GM13977 (cell line): ENCODE measurements around the gene CDC5L.

Experiments
- DNase-seq: peaks from one replicate; pipeline ENCODE4 v3.0.0; 2012; ENCODE audit warnings: low spot score
- CTCF ChIP-seq: IDR thresholded peaks from 2 replicates; pipeline ENCODE4 v1.5.1; 2012; ENCODE audit warnings: mild to moderate bottlenecking, control low read depth; ENCODE audit not compliant: insufficient read depth; ENCODE audit errors: extremely low read depth, missing control alignments
- in situ Hi-C: fragments of 300-500 bp; cut with MboI; formaldehyde crosslinking; loops from one replicate; pipeline ENCODE4 v1.12.0; 2022; ENCODE audit warnings: low sequenced_read_pairs, low pct_unique_long_range_greater_than_20kb, mixed read lengths, inconsistent platforms; ENCODE audit not compliant: unreplicated experiment

Gene CDC5L

GRCh38 chr6:44386929-44387345, 569 bp upstream of the CDC5L start:
- TF ChIP-seq CTCF, result no peak
- in situ Hi-C loops, result no loop called here
- DNase-seq, result peak; percentile 33

DNA sequence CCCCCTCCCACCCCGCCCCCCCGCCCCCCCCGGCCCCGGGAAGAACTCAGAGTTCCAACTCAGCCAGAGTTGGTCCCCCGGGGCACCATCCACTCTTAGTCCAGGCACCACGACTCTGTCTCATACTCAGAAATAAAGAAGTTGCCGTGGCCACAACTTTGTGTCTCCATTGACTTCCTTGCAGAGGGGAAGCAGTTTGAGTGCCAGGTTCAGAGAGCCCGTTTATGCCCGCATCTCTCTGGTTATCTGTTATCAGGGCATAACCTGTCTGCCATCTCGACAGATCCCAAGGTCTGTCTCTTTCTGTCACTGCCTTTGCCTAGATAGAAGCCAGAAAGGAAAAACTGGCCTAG, 605 bp downstream of the CDC5L start:
- no peak for DNase-seq
- in situ Hi-C loops, result no loop called here
- no peak for TF ChIP-seq CTCF

DNA sequence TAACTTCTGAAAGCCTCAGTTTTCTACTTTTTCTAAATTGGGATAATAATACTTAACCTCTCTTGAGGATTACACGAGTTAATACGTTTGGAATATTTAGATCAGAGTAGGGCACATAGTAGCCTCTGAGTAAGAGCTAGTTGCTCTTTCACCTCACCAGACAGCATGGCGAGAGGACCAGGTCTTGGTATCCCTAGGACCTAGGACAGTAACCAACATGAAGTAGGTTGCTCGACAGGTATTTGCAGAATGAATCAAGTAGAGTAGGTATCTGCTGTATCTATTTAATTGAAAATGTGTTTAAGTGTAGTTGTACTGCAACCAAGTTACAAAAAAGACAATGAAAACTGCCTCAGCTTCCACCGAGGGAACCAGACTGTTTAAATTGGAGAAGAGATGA, 1.4 kb downstream of the CDC5L start:
- DNase-seq, result no peak
- TF ChIP-seq CTCF, result no peak
- in situ Hi-C loops, result no loop called here

- TF ChIP-seq CTCF, result no peak
- in situ Hi-C loops, result no loop called here
Observed at GRCh38 chr6:44390158-44390683, 2.7 kb downstream of the CDC5L start.

GRCh38 chr6:44395501-44395900, 8.0 kb downstream of the CDC5L start:
- TF ChIP-seq CTCF, result no peak
- in situ Hi-C loops, result no loop called here
- DNase-seq, result no peak

More at GRCh38 chr6:44390158-44390683, 2.7 kb downstream of the CDC5L start:
- no peak for DNase-seq

GRCh38 chr6:44396968-44397367, 9.5 kb downstream of the CDC5L start:
- TF ChIP-seq CTCF, result no peak
- no peak for DNase-seq
- in situ Hi-C loops, result no loop called here
